Natural killer cell (primary cell): ENCODE results near the gene MTG1. TPM values are rescaled to one million over a fixed set of nuclear protein-coding genes. Genes with fewer than 3 reads are reported as not detected.

Source experiments
- ATAC-seq, 3 donors: fragments of 150-1000 bp in 2 of 3; fragments of 200-7000 bp in 1 of 3; cut with Tn5 transposase; 1 replicate in 1 of 3; 2 replicates in 2 of 3; pipeline ENCODE4 v1.10.0; 2021; ENCODE audit warnings: mild to moderate bottlenecking in 2 of 3, moderate library complexity in 2 of 3
- DNase-seq, 2 donors: peaks; one replicate each; pipeline versions ENCODE4 v3.0.0 to v3.0.0-alpha.2; 2013 to 2021; ENCODE audit warnings: mixed read lengths in 1 of 2
- H3K27ac ChIP-seq: one replicate; pipeline ENCODE4 v1.5.1; 2013; ENCODE audit warnings: mild to moderate bottlenecking, low read length
- H3K27me3 ChIP-seq: one replicate; pipeline ENCODE4 v1.6.1; 2013; ENCODE audit warnings: low read length; ENCODE audit not compliant: control insufficient read depth, insufficient read depth
- H3K36me3 ChIP-seq: one replicate; pipeline ENCODE4 v1.6.1; 2013; ENCODE audit warnings: low read length; ENCODE audit not compliant: control insufficient read depth, insufficient read depth
- H3K4me1 ChIP-seq: one replicate; pipeline ENCODE4 v1.6.1; 2013; ENCODE audit warnings: low read length; ENCODE audit not compliant: control insufficient read depth, insufficient read depth
- H3K4me3 ChIP-seq: one replicate; pipeline ENCODE4 v1.5.1; 2013; ENCODE audit warnings: low read length
- H3K9me3 ChIP-seq: one replicate; pipeline ENCODE4 v1.6.1; 2013; ENCODE audit warnings: low read length; ENCODE audit not compliant: control insufficient read depth, insufficient read depth
- H3K27ac Mint-ChIP-seq, 2 donors: one replicate each; pipeline ENCODE4 v1.8.0; 2022; ENCODE audit warnings: mild to moderate bottlenecking in 2 of 2, mixed read lengths in 2 of 2, moderate library complexity in 1 of 2
- H3K27me3 Mint-ChIP-seq, 2 donors: one replicate each; pipeline ENCODE4 v1.8.0; 2022; ENCODE audit warnings: low read depth in 2 of 2, mixed read lengths in 2 of 2
- H3K36me3 Mint-ChIP-seq: one replicate; pipeline ENCODE4 v1.8.0; 2022; ENCODE audit warnings: mixed read lengths
- H3K4me1 Mint-ChIP-seq, 2 donors: one replicate each; pipeline ENCODE4 v1.8.0; 2022; ENCODE audit warnings: mixed read lengths in 2 of 2
- H3K4me3 Mint-ChIP-seq: one replicate; pipeline ENCODE4 v1.8.0; 2022; ENCODE audit warnings: mild to moderate bottlenecking, moderate library complexity, mixed read lengths
- H3K9me3 Mint-ChIP-seq, 2 donors: one replicate each; pipeline ENCODE4 v1.8.0; 2022; ENCODE audit warnings: mixed read lengths in 2 of 2
- CTCF ChIP-seq: fragments of 200-600 bp; IDR thresholded peaks from one replicate; pipeline ENCODE4 v1.8.0; 2022; ENCODE audit warnings: antibody characterized with exemption
- WGBS: methylation state at CpG from one replicate; pipeline ENCODE4 v1.1.7; 2013; ENCODE audit warnings: missing lambda C conversion rate; ENCODE audit not compliant: insufficient coverage; 5-methylcytosine and 5-hydroxymethylcytosine counted together
- intact Hi-C: fragments of 100-400 bp; cut with micrococcal nuclease; formaldehyde crosslinking; loops from one replicate; pipeline ENCODE4 v1.14.2; 2022
- total RNA-seq, 4 donors: library from RNA; stranded (reverse); fragments of 120-200 nt in 1 of 4; gene quantifications; one replicate each; pipeline versions ENCODE4 v1.2.3 to v1.2.4, GENCODE V29; 2013 to 2022

Gene MTG1
- total RNA-seq, 3 donors from 2014 or later (not counting 1 experiment from before 2014, with no cell fraction given): 64.3 to 76.3 (median 67.1) TPM

- 93% methylated on average over 34 of the region's 34 CpGs for WGBS
- Mint-ChIP-seq H3K27ac (no peak overlapping the region), H3K27me3 (no peaks in the 10 kb centered on the region), H3K9me3 (no peaks in the 10 kb centered on the region), H3K36me3 (no peaks in the 10 kb centered on the region), H3K4me1 (peaks cover 0 to 16% of the 10 kb centered on the region in 2 donors), H3K4me3 (no peak overlapping the region)
- Histone ChIP-seq H3K36me3 (peaks cover 5% of the 10 kb centered on the region), H3K27ac (no peak overlapping the region), H3K4me1 (peaks cover 3% of the 10 kb centered on the region), H3K27me3 (no peaks in the 10 kb centered on the region), H3K9me3 (no peaks in the 10 kb centered on the region), H3K4me3 (no peak overlapping the region)
- no peak for TF ChIP-seq CTCF
- no peak for DNase-seq
- ATAC-seq: no peak
- intact Hi-C loops: no loop called here
Measured at GRCh38 chr10:133419211-133419950, 25.4 kb downstream of the MTG1 start.

- no peaks in the 10 kb centered on the region for H3K27me3 ChIP-seq
Measured at GRCh38 chr10:133420028-133420427, 26.1 kb downstream of the MTG1 start.

GRCh38 chr10:133420579-133420978 lies 26.6 kb downstream of the MTG1 start:
- Mint-ChIP-seq H3K4me1 (peaks cover 0 to 16% of the 10 kb centered on the region in 2 donors), H3K27me3 (no peaks in the 10 kb centered on the region), H3K4me3 (no peak overlapping the region), H3K27ac (no peak overlapping the region), H3K36me3 (no peaks in the 10 kb centered on the region), H3K9me3 (no peaks in the 10 kb centered on the region)
- H3K9me3 ChIP-seq: no peaks in the 10 kb centered on the region
- 81% methylated on average over 6 of the region's 6 CpGs for WGBS
- no peak for TF ChIP-seq CTCF
- intact Hi-C loops: no loop called here
- DNase-seq (no peak), ATAC-seq (no peak)
- H3K4me3 ChIP-seq: no peak overlapping the region
- H3K27ac ChIP-seq: no peak overlapping the region
- no peaks in the 10 kb centered on the region for H3K27me3 ChIP-seq
- peaks cover 3% of the 10 kb centered on the region for H3K4me1 ChIP-seq
- peaks cover 5% of the 10 kb centered on the region for H3K36me3 ChIP-seq

More at GRCh38 chr10:133420028-133420427, 26.1 kb downstream of the MTG1 start:
- DNase-seq (no peak), ATAC-seq (no peak)
- peaks cover 0 to 16% of the 10 kb centered on the region in 2 donors for H3K4me1 Mint-ChIP-seq
- Histone ChIP-seq H3K9me3 (no peaks in the 10 kb centered on the region), H3K4me3 (no peak overlapping the region), H3K27ac (no peak overlapping the region), H3K36me3 (peaks cover 5% of the 10 kb centered on the region), H3K4me1 (peaks cover 3% of the 10 kb centered on the region)
- no peaks in the 10 kb centered on the region for H3K36me3 Mint-ChIP-seq
- H3K9me3 Mint-ChIP-seq: no peaks in the 10 kb centered on the region
- no peak for TF ChIP-seq CTCF
- 94% methylated on average over 17 of the region's 17 CpGs for WGBS
- intact Hi-C loops: no loop called here
- no peaks in the 10 kb centered on the region for H3K27me3 Mint-ChIP-seq
- H3K4me3 Mint-ChIP-seq: no peak overlapping the region
- no peak overlapping the region for H3K27ac Mint-ChIP-seq
